H1 (cell line): ENCODE measurements around the gene MAPK8IP2. TPM values are rescaled to one million over a fixed set of nuclear protein-coding genes. Genes with fewer than 3 reads are reported as not detected.

Experiments used
- CTCF ChIA-PET: fragments of 300-600 bp; sonication (Branson Sonifier 250); formaldehyde crosslinking; loops from one replicate; lab custom pipeline; 2021; ENCODE audit not compliant: partially characterized antibody; lab: Charles Lee
- POLR2A ChIA-PET: fragments of 300-600 bp; sonication (Branson Sonifier 250); formaldehyde crosslinking; loops from one replicate; lab custom pipeline; 2021; ENCODE audit warnings: inconsistent platforms; ENCODE audit not compliant: partially characterized antibody; lab: Charles Lee
- DNase-seq, 2 experiments: peaks; one replicate each; pipeline versions ENCODE4 v3.0.0 to v3.0.0-alpha.2; 2010 to 2022; ENCODE audit warnings: low spot score in 2 of 2, low read depth in 1 of 2, mixed read lengths in 1 of 2
- FAIRE-seq: peaks from 2 replicates; lab custom pipeline; 2011; peaks lifted over from hg19 to GRCh38; lab: Jason Lieb, UNC
- H2AFZ ChIP-seq: 2 replicates; pipeline ENCODE4 v1.8.1; 2012; ENCODE audit warnings: low read length, inconsistent platforms
- H2AK5ac ChIP-seq: 2 replicates; pipeline ENCODE4 v1.6.1; 2013; ENCODE audit warnings: low read depth, low read length
- H2BK120ac ChIP-seq: replicated peaks from 2 replicates; pipeline ENCODE3; 2013; ENCODE audit warnings: low read depth, low read length, inconsistent platforms
- H2BK12ac ChIP-seq: 2 replicates; pipeline ENCODE4 v1.6.1; 2013; ENCODE audit warnings: low read depth, low read length
- H2BK15ac ChIP-seq: 2 replicates; pipeline ENCODE4 v1.6.1; 2013; ENCODE audit warnings: low read length
- H2BK20ac ChIP-seq: 2 replicates; pipeline ENCODE4 v1.6.1; 2013; ENCODE audit warnings: low read length
- H2BK5ac ChIP-seq: 2 replicates; pipeline ENCODE4 v1.6.1; 2013; ENCODE audit warnings: low read depth, low read length
- H3K14ac ChIP-seq: 2 replicates; pipeline ENCODE4 v1.6.1; 2013; ENCODE audit warnings: inconsistent platforms; ENCODE audit not compliant: insufficient read length
- H3K18ac ChIP-seq: 2 replicates; pipeline ENCODE4 v1.6.1; 2013; ENCODE audit warnings: low read length; ENCODE audit errors: extremely low read depth
- H3K23ac ChIP-seq: 2 replicates; pipeline ENCODE4 v1.6.1; 2013; ENCODE audit warnings: inconsistent platforms; ENCODE audit not compliant: insufficient read length
- H3K23me2 ChIP-seq: 2 replicates; pipeline ENCODE4 v1.6.1; 2013; ENCODE audit warnings: low read depth, low read length
- H3K27ac ChIP-seq: 2 replicates; pipeline ENCODE4 v1.6.1; 2011; ENCODE audit warnings: low read depth, low read length, inconsistent platforms
- H3K27me3 ChIP-seq, 4 experiments: replicated peaks in 1 of 4; 1 replicate in 1 of 4; 2 replicates in 3 of 4; pipeline versions ENCODE4 v1.6.1 to v1.8.1; 2011 to 2013; ENCODE audit warnings: low read length in 3 of 4, mild to moderate bottlenecking in 3 of 4, inconsistent platforms in 2 of 4, mixed read lengths in 2 of 4, moderate library complexity in 1 of 4; ENCODE audit not compliant: control insufficient read depth in 3 of 4, insufficient read depth in 3 of 4; ENCODE audit errors: extremely low read depth in 1 of 4
- H3K36me3 ChIP-seq, 4 experiments: 2 replicates each; pipeline versions ENCODE4 v1.6.1 to v1.8.1; 2011 to 2013; ENCODE audit warnings: mild to moderate bottlenecking in 4 of 4, low read length in 3 of 4, moderate library complexity in 2 of 4, control low read depth in 1 of 4, inconsistent platforms in 1 of 4; ENCODE audit not compliant: insufficient read depth in 4 of 4, control insufficient read depth in 2 of 4
- H3K4ac ChIP-seq: replicated peaks from 2 replicates; pipeline ENCODE3; 2013; ENCODE audit warnings: low read length, low read depth, mixed read lengths, inconsistent platforms; ENCODE audit not compliant: insufficient read length
- H3K4me1 ChIP-seq, 4 experiments: replicated peaks in 1 of 4; 1 replicate in 1 of 4; 2 replicates in 3 of 4; pipeline versions ENCODE4 v1.6.1 to v1.8.1; 2011 to 2013; ENCODE audit warnings: low read length in 3 of 4, inconsistent platforms in 2 of 4, mixed read lengths in 1 of 4; ENCODE audit not compliant: insufficient read depth in 4 of 4, control insufficient read depth in 3 of 4
- H3K4me2 ChIP-seq, 2 experiments: 2 replicates each; pipeline versions ENCODE4 v1.6.1 to v1.8.1; 2011 to 2013; ENCODE audit warnings: low read depth in 2 of 2, low read length in 2 of 2, control low read depth in 1 of 2, inconsistent platforms in 1 of 2, mild to moderate bottlenecking in 1 of 2; ENCODE audit not compliant: insufficient read depth in 1 of 2
- H3K4me3 ChIP-seq, 4 experiments: fragments of 200-600, 300-600 bp in 1 of 4; sonication (generic), shearing (Covaris generic), sonication (Bioruptor Twin) in 1 of 4; 2 replicates each; pipeline versions ENCODE4 v1.5.1 to v1.8.1; 2011 to 2016; ENCODE audit warnings: low read length in 4 of 4, low read depth in 3 of 4, control low read depth in 2 of 4, inconsistent platforms in 2 of 4, mild to moderate bottlenecking in 2 of 4, mixed read lengths in 1 of 4, moderate library complexity in 1 of 4; ENCODE audit not compliant: insufficient read depth in 2 of 4; ENCODE audit errors: extremely low read depth in 1 of 4
- H3K56ac ChIP-seq: replicated peaks from 2 replicates; pipeline ENCODE3; 2013; ENCODE audit warnings: low read depth, mild to moderate bottlenecking, mixed read lengths, low read length, inconsistent platforms; ENCODE audit not compliant: insufficient read length
- H3K79me1 ChIP-seq: 2 replicates; pipeline ENCODE4 v1.6.1; 2013; ENCODE audit warnings: low read depth, low read length, control low read depth
- H3K79me2 ChIP-seq, 2 experiments: 2 replicates each; pipeline versions ENCODE4 v1.6.1 to v1.8.1; 2012 to 2013; ENCODE audit warnings: low read length in 2 of 2, mild to moderate bottlenecking in 2 of 2, inconsistent platforms in 1 of 2; ENCODE audit not compliant: insufficient read depth in 2 of 2, control insufficient read depth in 1 of 2
- H3K9ac ChIP-seq, 4 experiments: replicated peaks in 1 of 4; 1 replicate in 1 of 4; 2 replicates in 3 of 4; pipeline versions ENCODE4 v1.6.1 to v1.8.1; 2011 to 2013; ENCODE audit warnings: low read depth in 3 of 4, low read length in 3 of 4, control low read depth in 2 of 4, mild to moderate bottlenecking in 2 of 4, moderate library complexity in 2 of 4, inconsistent platforms in 1 of 4; ENCODE audit errors: extremely low read depth in 1 of 4
- H3K9me3 ChIP-seq, 2 experiments: 2 replicates each; pipeline versions ENCODE4 v1.6.1 to v1.8.1; 2012 to 2013; ENCODE audit warnings: mild to moderate bottlenecking in 2 of 2, moderate library complexity in 2 of 2, control low read depth in 1 of 2, inconsistent platforms in 1 of 2, low read depth in 1 of 2, low read length in 1 of 2, mixed read lengths in 1 of 2; ENCODE audit not compliant: insufficient read depth in 2 of 2
- H4K20me1 ChIP-seq, 2 experiments: replicated peaks in 1 of 2; 2 replicates each; pipeline versions ENCODE3 to v1.8.1; 2011 to 2013; ENCODE audit warnings: inconsistent platforms in 2 of 2, low read length in 2 of 2, mild to moderate bottlenecking in 1 of 2; ENCODE audit not compliant: insufficient read depth in 2 of 2, control insufficient read depth in 1 of 2
- H4K5ac ChIP-seq: 2 replicates; pipeline ENCODE4 v1.6.1; 2013; ENCODE audit warnings: low read length, low read depth, mixed read lengths, inconsistent platforms; ENCODE audit not compliant: insufficient read length
- H4K8ac ChIP-seq: 2 replicates; pipeline ENCODE4 v1.8.0; 2013; ENCODE audit warnings: mild to moderate bottlenecking, moderate library complexity, low read length, inconsistent platforms; ENCODE audit not compliant: insufficient read depth; ENCODE audit errors: extremely low read depth
- H4K91ac ChIP-seq: replicated peaks from 2 replicates; pipeline ENCODE3; 2013; ENCODE audit warnings: low read length, mixed read lengths, inconsistent platforms; ENCODE audit not compliant: insufficient read length
- EZH2 ChIP-seq: fragments of 200-600 bp; sonication (generic); IDR thresholded peaks from 2 replicates; pipeline ENCODE4 v1.7.1; 2012; ENCODE audit warnings: low read depth, mild to moderate bottlenecking, moderate library complexity, low read length, inconsistent platforms; ENCODE audit not compliant: severe bottlenecking
- KDM4A ChIP-seq: IDR thresholded peaks from one replicate; pipeline ENCODE4 v1.7.1; 2012; ENCODE audit warnings: low read depth, mild to moderate bottlenecking, moderate library complexity, low read length, inconsistent platforms; ENCODE audit not compliant: severe bottlenecking
- POLR2A ChIP-seq, 2 experiments: IDR thresholded peaks; 1 replicate in 1 of 2; 2 replicates in 1 of 2; pipeline ENCODE4 v1.6.1; 2011; ENCODE audit warnings: low read depth in 2 of 2, low read length in 2 of 2, mild to moderate bottlenecking in 2 of 2; ENCODE audit errors: control extremely low read depth in 1 of 2
- WGBS, 2 experiments: shearing (Covaris generic) in 1 of 2; methylation state at CpG; one replicate each; pipeline versions ENCODE4 v1.1.6 to v1.1.7; 2013 to 2015; ENCODE audit warnings: low lambda C conversion rate in 2 of 2, mixed read lengths in 2 of 2, inconsistent platforms in 1 of 2, low coverage in 1 of 2, missing lambda C conversion rate in 1 of 2; ENCODE audit not compliant: insufficient replicate concordance in 2 of 2, insufficient coverage in 1 of 2, insufficient read length in 1 of 2; ENCODE audit errors: extremely low coverage in 1 of 2, missing lambda C conversion rate in 1 of 2; 5-methylcytosine and 5-hydroxymethylcytosine counted together
- polyA plus RNA-seq, 7 experiments: library from polyadenylated mRNA; depleted of rRNA in 3 of 7; stranded (reverse) in 5 of 7; unstranded in 2 of 7; fragments of >200 nt in 5 of 7; fragments of 200-250 nt in 2 of 7; gene quantifications; 1 replicate in 5 of 7; 2 replicates in 1 of 7; 4 replicates in 1 of 7; pipeline versions ENCODE4 v1.2.1 to v1.2.3, GENCODE V29; 2011 to 2013; ENCODE audit warnings: missing spikeins in 2 of 7, mixed read lengths in 2 of 7
- total RNA-seq: library from RNA; stranded (reverse); fragmentation: NEBNext Ultra II Directional; extraction: Animal tissue kit (Norgen Biotek cat#: 25700); gene quantifications from 2 replicates; pipeline ENCODE4 v1.2.1, GENCODE V29; 2021

Gene MAPK8IP2
- total and polyA plus RNA-seq, 2 of the 8 experiments (the other 6 are each of a cell fraction or from before 2014, with no cell fraction given): 1.5 to 5.5 TPM

DNA sequence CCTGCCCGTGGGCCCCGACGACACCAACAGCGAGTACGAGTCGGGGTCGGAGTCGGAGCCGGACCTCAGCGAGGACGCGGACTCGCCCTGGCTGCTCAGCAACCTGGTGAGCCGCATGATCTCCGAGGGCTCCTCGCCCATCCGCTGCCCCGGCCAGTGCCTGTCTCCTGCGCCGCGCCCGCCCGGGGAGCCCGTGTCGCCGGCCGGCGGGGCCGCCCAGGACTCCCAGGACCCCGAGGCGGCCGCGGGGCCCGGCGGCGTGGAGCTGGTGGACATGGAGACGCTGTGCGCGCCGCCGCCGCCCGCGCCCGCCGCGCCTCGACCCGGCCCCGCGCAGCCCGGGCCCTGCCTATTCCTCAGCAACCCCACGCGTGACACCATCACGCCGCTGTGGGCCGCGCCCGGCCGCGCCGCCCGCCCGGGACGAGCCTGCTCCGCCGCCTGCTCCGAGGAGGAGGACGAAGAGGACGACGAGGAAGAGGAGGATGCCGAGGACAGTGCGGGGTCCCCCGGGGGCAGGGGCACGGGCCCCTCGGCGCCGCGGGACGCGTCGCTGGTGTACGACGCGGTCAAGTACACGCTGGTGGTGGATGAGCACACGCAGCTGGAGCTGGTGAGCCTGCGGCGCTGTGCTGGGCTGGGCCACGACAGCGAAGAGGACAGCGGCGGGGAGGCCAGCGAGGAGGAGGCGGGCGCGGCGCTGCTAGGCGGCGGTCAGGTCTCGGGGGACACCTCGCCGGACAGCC lies 3.8 kb downstream of the MAPK8IP2 start:
- no peak for DNase-seq

More for the DNA sequence above, 3.8 kb downstream of the MAPK8IP2 start:
- Histone ChIP-seq H3K9me3 (no peaks in the 10 kb centered on the region), H2BK12ac (no peak overlapping the region), H4K20me1 (peaks cover 11 to 15% of the 10 kb centered on the region in 2 experiments), H3K18ac (no peak overlapping the region), H4K5ac (no peak overlapping the region), H3K23me2 (peaks cover 2% of the 10 kb centered on the region; the same call in 1 of the 2 replicates), H3K27me3 (peaks cover 54 to 71% (median 62%) of the 10 kb centered on the region in 4 experiments; a peak in 6 of 7 replicates), H2AK5ac (no peak overlapping the region), H2AFZ (no peak overlapping the region), H2BK20ac (no peak overlapping the region), H3K4ac (no peak overlapping the region)
- no peak for FAIRE-seq
- CTCF ChIA-PET: interaction anchor here (0.8 to 2.5 kb wide), 5 partner anchors 8 to 96 kb away, joined by 3 to 9 read pairs (median 3); partner anchors contain the start of gene CPT1B
- TF ChIP-seq EZH2: peak; percentile 68
- TF ChIP-seq POLR2A (IDR thresholded peaks at IDR 0.05; ENCODE audit: control extremely low read depth in 1 of 2, low read depth in 2 of 2, low read length in 2 of 2): no peak
- peak; percentile 30 for TF ChIP-seq KDM4A
- TF ChIP-seq, all 59 proteins: peak for 2
- Histone ChIP-seq H2BK15ac (no peak overlapping the region), H3K23ac (no peak overlapping the region), H4K91ac (no peak overlapping the region), H3K79me2 (no peaks in the 10 kb centered on the region), H3K79me1 (no peaks in the 10 kb centered on the region), H2BK120ac (no peak overlapping the region), H3K14ac (no peak overlapping the region), H3K56ac (no peak overlapping the region), H3K4me1 (peaks cover 0 to 16% (median 4%) of the 10 kb centered on the region in 4 experiments; a peak in 5 of 7 replicates), H3K4me3 (peak overlapping the region in 3 of 4 experiments; percentile 26 to 55 (median 27); a peak in 6 of 8 replicates), H3K36me3 (peaks cover 0 to 3% (median 0%) of the 10 kb centered on the region in 4 experiments; a peak in 1 of 8 replicates), H4K8ac (peak overlapping the region; percentile 51; the same call in 1 of the 2 replicates), H3K27ac (no peak overlapping the region), H3K9ac (no peak overlapping the region), H3K4me2 (peak overlapping the region; percentile 29 to 64; a peak in 3 of 4 replicates), H2BK5ac (no peak overlapping the region)
- POLR2A ChIA-PET: no interaction called here
- 74% methylated on average over 64 of the region's 103 CpGs; no CpG with 5 or more reads in 1 of the 2 experiments for WGBS, 2 experiments
